Measurements from ENCODE around the gene DIPK2B. TPM values are rescaled to one million over a fixed set of nuclear protein-coding genes. Genes with fewer than 3 reads are reported as not detected.

The DIPK2B gene
- total RNA-seq: not detected in 2 replicates

GRCh38 chrX:45200741-45201234 is at the start of gene DIPK2B:
Gene DIPK2B (minus strand): TSS chrX:45200876. CDS start chrX:45200826, 50 bp downstream.

